Measurements from ENCODE around the gene CCDC102A.

Gene CCDC102A

GRCh38 chr16:57477531-57478202 is 58.7 kb downstream of the CCDC102A start:
- DNase-seq (ENCODE audit: low spot score), result no peak

- no peak for DNase-seq (ENCODE audit: low spot score)
These were observed 59.6 kb downstream of the CCDC102A start for GRCh38 chr16:57476546-57477410.

GRCh38 chr16:57475711-57476339 is 60.5 kb downstream of the CCDC102A start:
- DNase-seq (ENCODE audit: low spot score), result peak; percentile 76

GRCh38 chr16:57474671-57475661 is 61.4 kb downstream of the CCDC102A start:
- no peak for DNase-seq (ENCODE audit: low spot score)

GRCh38 chr16:57473906-57474305 is 62.5 kb downstream of the CCDC102A start:
- no peak for DNase-seq (ENCODE audit: low spot score)

- no peak for DNase-seq (ENCODE audit: low spot score)
These were observed 63.1 kb downstream of the CCDC102A start for GRCh38 chr16:57473176-57473840.

- no peak for DNase-seq (ENCODE audit: low spot score)
These were observed 63.7 kb downstream of the CCDC102A start for GRCh38 chr16:57472665-57473060.

GRCh38 chr16:57471852-57472664 is 64.3 kb downstream of the CCDC102A start:
- no peak for DNase-seq (ENCODE audit: low spot score)

GRCh38 chr16:57471209-57471608 is 65.2 kb downstream of the CCDC102A start:
- no peak for DNase-seq (ENCODE audit: low spot score)

- no peak for DNase-seq (ENCODE audit: low spot score)
These were observed 65.7 kb downstream of the CCDC102A start for GRCh38 chr16:57470711-57471110.

- no peak for DNase-seq (ENCODE audit: low spot score)
These were observed 66.4 kb downstream of the CCDC102A start for GRCh38 chr16:57469917-57470470.

- DNase-seq (ENCODE audit: low spot score), result no peak
These were observed 67.3 kb downstream of the CCDC102A start for GRCh38 chr16:57469046-57469445.

- no peak for DNase-seq (ENCODE audit: low spot score)
These were observed 68.0 kb downstream of the CCDC102A start for GRCh38 chr16:57468346-57468745.

GRCh38 chr16:57464523-57464922 is 71.8 kb downstream of the CCDC102A start:
- no peak for DNase-seq (ENCODE audit: low spot score)

GRCh38 chr16:57462978-57463362 is 73.4 kb downstream of the CCDC102A start:
- no peak for DNase-seq (ENCODE audit: low spot score)

- DNase-seq (ENCODE audit: low spot score), result peak; percentile 81
These were observed 74.0 kb downstream of the CCDC102A start, which contains the start of gene POLR2C for GRCh38 chr16:57462209-57462977. Gene POLR2C (plus strand): TSS chr16:57462679. CDS start chr16:57462725, 46 bp downstream.
